Urothelium cell line (cell line): Measurements from ENCODE around the gene UBE2I.

Experiments used
- DNase-seq: peaks from one replicate; pipeline ENCODE4 v3.0.0; 2011; ENCODE audit warnings: low spot score, mixed read lengths
- FAIRE-seq: peaks from 2 replicates; lab custom pipeline; 2011; peaks lifted over from hg19 to GRCh38; lab: Jason Lieb, UNC

Gene UBE2I

DNA sequence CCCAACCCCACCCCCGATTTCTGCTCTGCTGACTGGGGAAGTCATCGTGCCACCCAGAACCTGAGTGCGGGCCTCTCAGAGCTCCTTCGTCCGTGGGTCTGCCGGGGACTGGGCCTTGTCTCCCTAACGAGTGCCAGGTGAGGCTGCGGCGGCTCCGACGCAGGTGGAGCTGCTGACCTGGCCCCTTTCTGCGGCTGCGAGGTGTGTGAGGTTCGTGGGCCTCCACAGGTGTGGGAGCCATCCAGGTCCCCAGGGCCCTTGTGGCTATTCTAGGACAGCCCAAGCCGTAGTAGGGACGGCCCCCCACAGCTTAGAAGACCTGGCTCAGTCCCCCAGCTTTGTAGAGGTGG, 3.0 kb downstream of the UBE2I start:
- FAIRE-seq: no peak
- no peak for DNase-seq

DNA sequence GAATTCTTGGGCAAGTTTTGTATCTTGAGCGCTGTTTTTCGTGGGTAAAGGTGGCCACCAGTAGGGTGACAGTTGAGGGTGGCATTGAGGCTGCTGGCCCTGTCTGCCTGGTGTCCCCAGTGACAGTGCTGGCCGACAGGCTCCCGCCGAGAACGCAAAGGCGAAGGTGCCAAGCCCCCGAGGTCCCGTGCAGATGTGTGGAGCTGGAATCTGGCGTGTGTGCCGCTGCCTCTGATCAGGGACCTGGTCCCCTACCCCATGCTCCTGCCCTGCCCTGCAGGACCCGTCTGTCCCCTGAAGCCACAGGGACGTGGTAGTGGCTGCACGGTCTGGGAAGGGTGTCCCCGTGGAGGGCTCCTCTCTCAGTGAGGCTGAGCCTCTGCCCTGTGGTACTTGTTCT, 3.5 kb downstream of the UBE2I start:
- DNase-seq (no peak), FAIRE-seq (no peak)

DNA sequence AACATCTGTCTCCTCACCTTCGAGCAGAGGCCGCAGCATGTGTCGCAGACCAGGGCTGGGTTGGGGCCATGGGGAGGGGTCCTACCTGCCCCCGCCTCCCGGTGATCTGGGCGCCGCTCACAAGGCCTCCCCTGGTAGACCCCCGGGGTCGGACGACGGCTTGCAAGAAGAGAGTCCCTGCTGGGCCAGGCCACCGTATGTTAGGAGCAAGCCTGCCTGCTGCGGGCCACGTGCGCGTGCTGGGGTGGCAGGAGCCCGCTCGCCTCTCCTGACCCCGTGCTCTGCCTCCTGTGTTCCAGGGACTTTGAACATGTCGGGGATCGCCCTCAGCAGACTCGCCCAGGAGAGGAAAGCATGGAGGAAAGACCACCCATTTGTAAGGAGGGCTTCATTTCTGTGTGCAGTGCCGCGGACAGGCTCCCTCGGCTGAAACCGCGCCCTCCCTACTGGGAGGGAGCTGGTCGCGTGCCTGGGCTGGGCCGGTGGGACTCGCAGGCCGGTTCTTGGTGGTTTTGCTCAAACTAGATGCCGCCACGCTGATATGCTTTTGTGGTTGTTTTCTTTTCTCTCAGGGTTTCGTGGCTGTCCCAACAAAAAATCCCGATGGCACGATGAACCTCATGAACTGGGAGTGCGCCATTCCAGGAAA, 4.4 kb downstream of the UBE2I start:
- FAIRE-seq: no peak
- DNase-seq: no peak

DNA sequence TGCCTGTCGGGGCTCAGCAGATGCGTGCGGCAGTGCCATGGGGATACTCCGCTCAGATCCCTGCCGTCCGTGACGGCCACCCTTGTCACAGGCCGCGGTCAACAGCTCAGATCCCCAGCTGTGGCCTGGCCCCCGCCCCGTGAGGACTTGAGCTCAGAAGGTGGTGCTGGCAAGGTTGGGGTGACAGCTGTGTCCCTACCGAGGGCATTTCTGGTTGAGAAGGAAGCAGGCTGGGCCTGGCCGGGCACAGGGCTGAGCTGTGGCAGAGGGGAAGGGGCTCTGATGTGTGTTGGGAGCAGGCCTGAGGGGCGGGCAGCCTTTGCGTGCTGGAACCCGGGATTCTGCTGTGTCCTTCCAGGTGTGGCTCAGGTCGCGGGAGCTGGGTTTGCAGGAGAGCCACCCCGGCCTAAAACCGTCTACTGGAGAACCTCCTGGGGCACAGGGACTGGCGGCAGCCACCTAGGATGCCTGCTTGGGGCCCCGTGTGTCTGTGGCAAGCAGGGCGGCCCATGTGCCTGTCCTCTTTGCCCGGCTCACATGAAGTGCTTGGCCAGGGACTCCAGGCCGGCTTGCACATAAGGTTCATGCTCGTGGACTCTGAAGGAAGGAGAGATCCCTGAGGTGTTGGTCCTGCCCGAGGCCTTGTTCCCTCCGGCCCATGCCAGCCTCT, 5.1 kb downstream of the UBE2I start:
- FAIRE-seq (no peak), DNase-seq (no peak)

DNA sequence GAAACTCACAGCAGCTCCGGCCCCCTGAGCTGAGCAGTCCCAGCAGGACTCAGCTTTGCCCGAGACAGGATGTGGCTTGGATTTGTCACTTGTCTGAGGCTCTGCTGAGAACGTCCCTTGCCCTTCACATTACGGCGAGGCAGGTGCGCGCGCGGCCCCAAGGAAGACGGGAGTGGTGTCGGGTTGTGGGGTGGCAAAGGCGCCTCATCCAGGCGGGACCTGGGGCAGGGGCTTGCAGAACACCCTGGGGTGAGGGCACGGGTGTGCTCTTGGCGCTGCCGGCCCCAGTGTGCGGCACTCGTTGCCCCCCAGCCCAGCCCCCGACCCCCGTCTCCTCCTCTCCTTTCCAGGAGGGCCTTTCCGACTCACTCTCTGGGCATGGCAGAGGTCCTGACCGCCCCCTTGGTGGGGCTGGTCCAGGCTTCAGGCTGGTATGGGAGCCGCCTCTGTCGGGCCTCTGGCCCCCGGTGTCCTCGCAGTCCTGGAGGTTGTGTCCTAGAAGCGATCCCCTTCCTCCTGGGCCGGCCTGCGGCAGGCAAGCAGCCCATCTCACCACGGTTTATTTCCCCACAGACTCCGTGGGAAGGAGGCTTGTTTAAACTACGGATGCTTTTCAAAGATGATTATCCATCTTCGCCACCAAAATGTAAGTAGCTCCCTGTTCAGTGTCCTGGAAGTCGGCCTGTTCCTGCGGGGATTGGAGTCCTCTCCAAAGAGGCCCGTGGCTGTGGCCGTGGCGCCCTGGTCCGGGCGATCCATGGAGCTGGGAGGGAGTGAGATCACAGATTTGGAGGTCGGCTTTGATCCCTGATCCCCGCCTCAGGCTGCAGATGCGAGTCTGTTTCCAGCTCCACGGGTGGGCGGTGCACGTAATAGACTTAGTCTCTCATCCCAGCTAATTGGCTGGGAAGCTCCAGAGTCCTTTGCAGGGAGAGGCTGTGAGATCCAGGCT, 5.9 kb downstream of the UBE2I start:
- DNase-seq (no peak), FAIRE-seq (no peak)

DNA sequence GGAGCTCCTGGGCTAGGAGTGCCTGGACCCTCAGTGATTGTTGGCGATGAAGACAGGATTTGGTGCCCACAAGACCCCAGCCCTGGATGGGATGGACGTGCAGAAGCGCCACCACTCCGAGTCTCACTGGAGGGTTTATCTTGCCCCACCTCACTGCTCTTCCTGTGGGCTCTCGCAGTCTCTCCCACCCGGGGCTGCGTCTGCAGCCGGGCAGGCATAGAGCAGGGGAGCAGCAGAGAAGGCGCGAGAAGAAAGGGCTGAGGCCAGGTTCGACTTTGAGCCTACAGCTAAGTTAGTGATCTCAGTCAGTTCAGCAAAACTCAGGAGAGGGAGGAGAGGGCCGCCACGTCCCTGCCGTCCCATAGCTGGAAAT, 6.6 kb downstream of the UBE2I start:
- no peak for FAIRE-seq

DNA sequence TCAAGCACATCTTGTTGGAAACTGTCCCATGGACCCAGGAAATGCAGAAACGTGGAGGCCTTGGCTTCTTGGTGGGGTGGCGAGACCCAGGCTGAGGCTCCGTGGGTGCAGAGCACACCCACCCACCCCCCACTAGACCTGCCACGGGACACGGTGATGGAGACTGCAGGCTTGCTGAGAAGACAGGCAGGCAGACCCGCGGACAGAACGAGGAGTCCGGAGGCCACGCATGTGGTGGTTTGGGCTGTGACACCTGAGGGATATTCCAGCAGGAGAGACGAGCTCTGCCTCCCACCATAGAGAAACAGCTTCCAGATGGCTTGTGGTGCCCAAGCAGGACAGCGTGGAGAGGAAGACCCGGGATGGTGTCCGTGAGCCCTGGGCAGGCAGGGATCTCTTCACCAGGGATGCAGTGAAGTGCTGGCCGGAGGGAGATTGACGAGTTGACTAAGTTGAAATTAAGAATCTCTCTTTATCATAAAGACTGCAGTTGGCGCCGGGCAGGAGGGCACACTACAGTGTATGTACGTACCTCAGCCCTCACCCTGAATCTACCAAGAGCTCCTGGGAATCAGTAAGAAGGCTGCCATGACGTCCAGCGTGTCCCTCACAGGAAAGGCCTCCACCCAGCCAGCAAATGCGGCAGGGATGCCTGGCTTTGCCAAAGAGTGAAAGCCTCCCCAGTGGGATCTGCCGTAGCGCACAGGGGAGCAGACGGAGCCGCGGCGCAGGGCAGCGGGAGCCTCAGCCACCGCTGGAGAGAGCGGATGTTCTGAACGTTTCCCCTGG, 8.2 kb downstream of the UBE2I start:
- FAIRE-seq: no peak
- no peak for DNase-seq

More for the DNA sequence above, 6.6 kb downstream of the UBE2I start:
- no peak for DNase-seq

DNA sequence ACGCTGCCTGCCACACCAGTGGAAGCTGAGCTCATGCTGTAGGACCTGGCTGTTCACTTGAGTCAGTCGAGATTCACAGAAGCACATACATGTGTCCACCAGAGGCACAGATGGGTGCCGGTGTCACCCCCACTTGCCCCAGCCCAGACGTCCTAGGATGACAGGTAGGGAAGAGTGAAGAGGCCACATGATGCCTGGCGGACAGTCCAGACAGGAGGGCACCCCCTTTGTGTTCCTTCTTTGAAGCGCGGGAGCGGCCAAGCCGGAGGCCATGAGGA, 8.8 kb downstream of the UBE2I start:
- FAIRE-seq (no peak), DNase-seq (no peak)

DNA sequence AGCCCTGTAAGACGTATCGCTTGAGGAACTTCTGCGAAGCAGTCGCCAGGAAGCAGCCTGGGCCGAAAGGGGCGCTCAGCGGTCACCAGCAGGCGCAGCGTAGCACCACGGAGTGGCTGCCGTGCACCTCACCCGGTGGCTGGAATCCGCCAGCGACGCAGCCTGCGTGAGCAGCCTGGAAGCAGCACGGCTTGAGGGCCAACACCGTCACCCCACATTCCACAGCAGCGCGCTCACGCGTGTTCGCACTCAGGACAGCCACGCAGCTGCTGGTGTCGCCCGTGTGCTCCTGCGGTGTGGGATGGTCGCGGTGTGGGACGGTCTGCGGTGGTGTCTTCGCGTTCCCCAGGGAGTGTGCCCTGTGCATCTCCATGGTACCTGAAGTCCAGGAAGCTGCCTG, 9.6 kb downstream of the UBE2I start:
- no peak for DNase-seq
- FAIRE-seq: no peak

DNA sequence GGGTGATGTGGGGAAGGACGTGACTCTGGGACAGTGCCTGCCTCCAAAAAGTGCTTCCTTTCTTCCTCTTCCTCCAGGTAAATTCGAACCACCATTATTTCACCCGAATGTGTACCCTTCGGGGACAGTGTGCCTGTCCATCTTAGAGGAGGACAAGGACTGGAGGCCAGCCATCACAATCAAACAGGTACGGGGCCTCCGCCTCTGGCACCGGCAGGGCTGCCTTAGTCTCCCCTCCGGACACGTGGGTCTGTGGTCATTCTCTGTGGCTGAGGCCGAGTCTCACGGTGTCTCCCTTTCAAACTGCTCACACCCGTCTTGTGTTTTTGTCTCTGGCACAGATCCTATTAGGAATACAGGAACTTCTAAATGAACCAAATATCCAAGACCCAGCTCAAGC, 10.7 kb downstream of the UBE2I start:
- FAIRE-seq: no peak
- DNase-seq: no peak

DNA sequence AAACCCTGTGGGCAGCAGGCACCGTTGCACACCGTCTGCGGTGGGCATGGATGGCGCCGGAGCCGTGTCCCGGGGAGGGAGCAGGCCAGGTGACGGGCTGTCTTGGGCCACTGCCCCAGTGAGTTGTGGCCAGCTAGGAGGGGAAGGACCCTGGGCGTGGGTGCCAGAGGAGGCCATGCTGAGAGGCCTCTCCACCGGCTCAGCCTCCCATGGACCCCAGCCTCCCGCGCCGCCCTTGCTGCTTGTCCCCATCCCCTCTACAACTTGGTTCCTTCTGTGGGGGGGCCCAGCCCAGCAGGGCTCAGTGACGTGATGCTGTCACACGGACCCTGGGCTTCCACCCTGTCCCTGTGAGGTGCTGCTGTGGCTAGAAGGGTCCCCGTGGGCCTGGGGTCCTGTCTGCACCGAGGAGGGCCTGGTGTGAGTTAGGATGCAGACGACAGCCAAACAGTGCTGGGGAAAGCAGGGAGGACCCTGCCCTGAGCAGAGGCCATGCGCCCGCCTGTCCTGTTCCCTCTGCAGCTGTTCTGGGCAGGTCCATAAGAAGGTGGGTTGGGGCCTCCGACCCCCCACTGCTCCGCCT, 11.3 kb downstream of the UBE2I start:
- FAIRE-seq: no peak

DNA sequence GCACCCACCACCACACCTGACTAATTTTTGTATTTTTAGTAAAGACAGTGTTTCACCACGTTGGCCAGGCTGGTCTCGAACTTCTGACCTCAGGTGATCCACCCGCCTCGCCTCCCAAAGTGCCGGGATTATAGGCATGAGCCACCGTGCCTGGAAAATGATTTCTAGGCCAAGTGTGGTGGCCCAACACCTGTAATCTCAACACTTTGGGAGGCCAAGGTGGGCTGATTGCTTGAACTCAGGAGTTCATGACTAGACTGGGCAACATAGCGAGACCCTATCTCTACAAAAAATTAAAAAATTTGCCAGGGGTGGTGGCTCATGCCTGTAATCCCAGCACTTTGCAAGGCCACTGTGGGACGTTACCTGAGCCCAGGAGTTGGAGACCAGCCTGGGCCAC, 13.0 kb downstream of the UBE2I start:
- DNase-seq (no peak), FAIRE-seq (no peak)

More for the DNA sequence above, 11.3 kb downstream of the UBE2I start:
- no peak for DNase-seq

DNA sequence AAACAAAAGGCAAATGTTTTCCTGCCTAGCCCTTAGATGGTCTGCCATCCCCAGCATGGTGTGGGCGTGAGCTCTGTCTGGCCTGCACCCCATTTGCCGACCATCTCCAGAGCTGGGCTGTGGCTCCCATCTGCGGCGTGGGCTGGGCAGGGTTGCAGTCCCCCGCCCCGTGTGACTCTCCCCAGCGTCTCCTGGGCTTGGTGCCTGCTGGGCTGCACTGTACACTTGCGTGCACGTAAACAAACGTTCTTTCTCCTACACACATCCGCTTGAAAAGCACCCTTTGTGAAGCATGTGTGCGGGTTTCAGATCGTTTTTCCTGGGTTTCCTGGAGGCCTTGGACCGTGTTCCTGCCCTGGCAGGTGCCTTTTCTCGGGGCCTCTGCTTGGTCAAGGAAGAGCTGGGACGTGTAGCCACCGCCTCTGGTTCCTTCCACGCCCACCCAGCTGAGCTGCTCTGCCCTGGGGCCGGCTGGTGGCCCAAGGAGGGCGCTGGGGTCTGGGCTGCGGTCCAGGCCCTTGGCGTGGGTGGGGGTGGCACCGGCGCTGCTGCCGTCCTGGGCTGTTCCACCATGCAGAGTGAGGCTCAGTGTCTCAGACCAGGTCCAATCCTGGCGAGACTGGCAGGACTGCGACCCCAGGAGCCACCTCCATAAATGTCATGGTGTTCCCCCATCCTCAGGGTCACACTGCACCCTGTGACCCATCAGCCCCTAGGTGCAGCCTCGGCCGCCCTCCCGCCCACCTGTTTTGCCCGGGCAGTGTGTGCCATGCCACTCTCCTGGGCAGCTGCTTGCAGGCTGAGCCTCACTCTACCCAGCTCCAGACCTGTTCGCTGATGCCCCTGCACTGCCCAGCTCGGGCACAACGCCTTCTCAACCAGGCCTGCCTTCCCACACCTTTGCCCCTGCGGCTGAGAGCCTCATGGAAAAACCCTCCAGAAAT, 14.1 kb downstream of the UBE2I start:
- DNase-seq (no peak), FAIRE-seq (no peak)

DNA sequence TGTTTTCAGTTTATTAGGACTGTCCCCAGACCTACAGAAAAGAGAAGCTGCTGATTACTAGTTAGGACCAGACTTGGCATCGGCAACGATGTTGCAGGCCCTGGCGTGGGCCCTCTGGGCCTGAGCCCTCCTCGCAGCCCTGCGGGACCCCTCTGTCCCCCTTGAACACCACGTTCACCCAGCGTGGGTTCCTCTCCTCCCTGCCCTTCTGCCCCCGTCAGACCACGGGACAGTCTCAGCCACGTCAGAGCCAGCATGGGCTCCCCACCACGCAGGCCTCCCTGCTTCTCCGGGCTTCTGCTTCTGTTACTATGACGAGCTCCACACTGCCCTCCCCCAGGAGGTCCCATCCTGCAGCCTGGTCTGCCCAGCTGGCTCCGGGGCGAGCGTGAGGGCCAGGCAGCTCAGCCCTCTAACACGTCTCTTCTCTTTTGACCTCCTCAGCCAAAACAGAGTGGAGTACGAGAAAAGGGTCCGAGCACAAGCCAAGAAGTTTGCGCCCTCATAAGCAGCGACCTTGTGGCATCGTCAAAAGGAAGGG, 14.9 kb downstream of the UBE2I start:
- FAIRE-seq (no peak), DNase-seq (no peak)

DNA sequence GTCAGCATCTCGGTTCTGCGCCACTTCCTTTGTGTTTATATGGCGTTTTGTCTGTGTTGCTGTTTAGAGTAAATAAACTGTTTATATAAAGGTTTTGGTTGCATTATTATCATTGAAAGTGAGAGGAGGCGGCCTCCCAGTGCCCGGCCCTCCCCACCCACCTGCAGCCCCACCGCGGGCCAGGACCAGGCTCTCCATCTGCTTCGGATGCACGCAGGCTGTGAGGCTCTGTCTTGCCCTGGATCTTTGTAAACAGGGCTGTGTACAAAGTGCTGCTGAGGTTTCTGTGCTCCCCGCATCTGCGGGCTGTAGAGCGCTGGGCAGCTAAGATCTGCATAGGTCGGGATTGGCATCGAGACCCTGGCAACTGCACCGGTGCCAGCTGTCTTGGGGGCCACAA, 15.8 kb downstream of the UBE2I start:
- DNase-seq (no peak), FAIRE-seq (no peak)

DNA sequence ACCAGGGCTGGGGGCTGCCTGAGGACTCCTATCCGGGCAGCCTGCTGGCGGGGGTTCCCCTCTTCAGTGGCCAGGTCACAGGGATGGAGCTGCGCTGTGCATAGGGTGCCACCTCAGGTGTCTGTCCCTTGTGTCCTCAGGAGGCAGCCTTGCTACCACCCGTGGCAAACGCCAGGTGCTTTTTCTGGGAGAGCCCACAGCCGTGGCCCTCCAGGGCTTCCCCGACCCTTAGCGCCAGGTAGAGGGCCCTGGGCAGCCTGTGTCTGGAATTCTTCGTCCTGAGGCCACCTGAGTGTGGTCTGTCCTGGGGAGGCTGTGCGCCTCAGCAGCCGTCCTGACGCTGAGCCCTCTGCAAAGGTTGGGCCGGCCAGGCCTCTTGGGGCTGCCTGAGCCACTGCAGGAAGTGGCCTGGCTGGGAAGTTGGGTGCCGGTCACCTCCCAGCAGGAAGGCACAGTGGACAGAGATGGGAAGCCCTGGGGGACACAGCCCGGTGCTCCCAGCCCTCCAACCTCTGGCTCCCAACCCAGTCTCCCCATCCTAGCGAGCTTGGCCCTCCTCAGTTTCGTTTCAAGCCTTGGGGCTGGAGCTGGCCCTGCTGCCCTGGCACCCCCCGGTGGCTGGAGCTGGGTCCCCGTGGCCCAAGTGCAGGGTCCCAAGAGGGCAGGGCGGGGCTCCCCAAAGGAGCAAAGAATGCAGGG, 16.4 kb downstream of the UBE2I start:
- FAIRE-seq: no peak
- no peak for DNase-seq

DNA sequence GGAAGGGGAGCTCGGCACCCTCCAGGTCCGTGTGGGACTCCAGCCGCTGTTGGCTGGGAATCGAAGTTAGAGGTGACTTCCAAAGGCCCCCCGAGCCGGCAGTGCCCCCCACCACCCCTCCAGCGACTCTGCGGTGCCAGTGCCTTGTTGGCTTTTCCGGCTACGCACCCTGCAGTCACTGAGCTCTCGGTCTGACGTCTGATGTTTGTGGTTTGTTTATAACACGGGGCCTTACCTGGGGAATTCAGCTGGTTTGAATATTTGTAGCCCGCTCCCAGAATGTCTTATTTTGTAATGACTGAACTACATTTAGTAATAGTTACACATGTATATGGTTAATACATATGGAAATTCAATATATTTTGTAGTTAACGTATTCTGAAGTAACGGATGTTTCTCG, 17.0 kb downstream of the UBE2I start:
- DNase-seq: no peak
- no peak for FAIRE-seq

DNA sequence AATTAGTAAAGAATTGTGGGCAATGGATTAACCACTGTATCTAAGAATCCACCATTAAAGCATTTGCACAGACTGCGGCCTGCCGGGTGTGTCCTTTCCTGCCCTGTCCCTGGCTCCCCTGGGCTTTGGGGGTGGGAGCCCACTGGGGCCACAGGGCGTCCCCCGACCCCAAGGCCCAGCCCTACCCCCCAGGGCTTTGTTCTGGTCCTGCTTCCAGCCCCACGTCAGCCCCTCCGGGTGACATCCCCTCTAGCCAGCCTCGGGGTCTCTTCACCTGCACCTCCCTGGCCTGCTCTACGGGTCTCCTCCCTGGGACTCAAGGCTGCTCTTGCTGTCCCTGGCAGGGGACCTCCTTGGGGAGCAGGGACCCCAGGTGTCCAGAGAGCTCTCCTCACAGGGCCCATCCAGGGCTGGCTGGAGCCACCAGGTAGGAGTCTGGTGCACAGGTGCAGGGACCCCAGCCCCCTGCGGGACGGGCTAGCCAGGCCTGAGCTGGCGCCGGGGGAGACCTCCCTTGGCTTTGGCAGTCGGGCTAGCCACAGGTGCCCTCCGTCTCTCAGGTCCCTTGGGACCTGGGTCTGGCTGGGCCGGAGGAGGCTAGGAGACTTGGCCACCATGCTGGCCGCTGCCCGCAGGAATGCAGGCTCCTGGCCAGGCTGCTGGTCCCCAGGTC, 17.6 kb downstream of the UBE2I start:
- DNase-seq (no peak), FAIRE-seq (no peak)

DNA sequence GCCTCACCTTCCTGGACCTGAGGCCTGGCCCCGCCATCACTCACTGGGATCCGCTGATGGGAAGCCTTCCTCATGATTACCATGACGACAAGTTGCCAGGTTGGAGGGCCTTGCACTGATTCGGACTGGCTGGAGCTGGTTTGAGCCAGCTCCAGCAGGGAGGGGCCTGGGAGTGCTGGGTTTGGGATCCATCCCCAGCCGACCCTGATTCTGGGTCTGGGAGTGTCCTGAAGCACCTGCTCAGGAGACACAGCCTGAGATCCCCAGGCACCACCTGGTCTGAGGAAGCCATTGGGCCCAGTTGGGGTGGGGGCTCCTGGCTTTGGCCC, 18.1 kb downstream of the UBE2I start:
- no peak for FAIRE-seq
- no peak for DNase-seq
